ENCODE results near the gene TEKT3.

TEKT3 gene

GRCh38 chr17:15260376-15261257 is 80.8 kb downstream of the TEKT3 start:
- no peaks in the 10 kb centered on the region for H4K20me1 ChIP-seq (ENCODE audit: insufficient read depth, low read length)
- H3K79me2 ChIP-seq (ENCODE audit: low read length), result no peaks in the 10 kb centered on the region
- no peaks in the 10 kb centered on the region for H3K9me3 ChIP-seq (ENCODE audit: insufficient read depth, low read length)
- H3K36me3 ChIP-seq (replicated peaks; ENCODE audit: low read depth, low read length), result no peaks in the 10 kb centered on the region
- H3K4me3 ChIP-seq (ENCODE audit: low read length), result peak overlapping the region; percentile 84
- peaks cover 7% of the 10 kb centered on the region; the same call in 1 of the 2 replicates for H3K4me1 ChIP-seq (ENCODE audit: low read length)
- H2AFZ ChIP-seq (ENCODE audit: low read depth, low read length), result peak overlapping the region; percentile 80
- H3K9ac ChIP-seq (ENCODE audit: low read length), result peak overlapping the region; percentile 51
- H3K27me3 ChIP-seq (ENCODE audit: low read depth, low read length), result no peaks in the 10 kb centered on the region
- peak overlapping the region; percentile 66 for H3K4me2 ChIP-seq (ENCODE audit: low read length)
- TF ChIP-seq, protein P1, sequence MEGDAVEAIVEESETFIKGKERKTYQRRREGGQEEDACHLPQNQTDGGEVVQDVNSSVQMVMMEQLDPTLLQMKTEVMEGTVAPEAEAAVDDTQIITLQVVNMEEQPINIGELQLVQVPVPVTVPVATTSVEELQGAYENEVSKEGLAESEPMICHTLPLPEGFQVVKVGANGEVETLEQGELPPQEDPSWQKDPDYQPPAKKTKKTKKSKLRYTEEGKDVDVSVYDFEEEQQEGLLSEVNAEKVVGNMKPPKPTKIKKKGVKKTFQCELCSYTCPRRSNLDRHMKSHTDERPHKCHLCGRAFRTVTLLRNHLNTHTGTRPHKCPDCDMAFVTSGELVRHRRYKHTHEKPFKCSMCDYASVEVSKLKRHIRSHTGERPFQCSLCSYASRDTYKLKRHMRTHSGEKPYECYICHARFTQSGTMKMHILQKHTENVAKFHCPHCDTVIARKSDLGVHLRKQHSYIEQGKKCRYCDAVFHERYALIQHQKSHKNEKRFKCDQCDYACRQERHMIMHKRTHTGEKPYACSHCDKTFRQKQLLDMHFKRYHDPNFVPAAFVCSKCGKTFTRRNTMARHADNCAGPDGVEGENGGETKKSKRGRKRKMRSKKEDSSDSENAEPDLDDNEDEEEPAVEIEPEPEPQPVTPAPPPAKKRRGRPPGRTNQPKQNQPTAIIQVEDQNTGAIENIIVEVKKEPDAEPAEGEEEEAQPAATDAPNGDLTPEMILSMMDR (IDR thresholded peaks at IDR 0.05; ENCODE audit: low read depth, low read length), result peak; percentile 53
- no peak for TF ChIP-seq EZH2phosphoT487 (IDR thresholded peaks at IDR 0.05; ENCODE audit: low read depth)
- no peak overlapping the region for H3K27ac ChIP-seq (ENCODE audit: low read length)

DNA sequence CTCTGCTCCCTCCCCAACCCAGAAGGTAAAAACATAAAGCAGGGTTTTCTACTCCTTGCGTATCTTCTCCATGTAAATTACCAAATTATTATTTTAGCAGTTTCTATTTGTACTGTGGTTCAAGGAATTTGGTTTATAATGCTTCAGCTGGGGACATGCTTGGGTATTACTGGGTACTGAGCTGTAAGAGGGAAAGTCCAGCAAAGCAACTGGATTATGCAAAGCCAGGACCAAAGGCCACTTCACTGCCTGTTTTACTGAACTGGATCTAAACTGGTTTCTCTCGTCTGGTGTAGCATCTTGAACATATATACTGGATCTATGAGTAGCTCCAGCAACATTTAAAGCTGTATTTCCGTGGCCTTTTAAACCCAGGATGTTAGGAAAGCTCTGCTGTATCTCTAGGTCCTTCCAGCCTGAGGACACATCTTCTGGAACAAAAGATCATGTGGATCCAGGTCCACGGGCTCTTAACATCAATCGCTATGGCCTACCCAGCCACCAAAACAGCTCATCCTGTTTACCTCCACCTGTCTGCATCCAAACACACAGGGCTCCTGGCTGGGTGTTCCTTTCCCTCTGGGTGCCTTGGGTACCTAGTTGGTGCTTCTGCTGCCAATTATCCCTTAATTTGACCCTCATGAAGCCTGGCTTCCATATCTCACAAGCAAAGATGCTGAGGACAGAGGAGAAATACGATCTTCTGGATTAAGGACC is 83.4 kb downstream of the TEKT3 start:
- no peaks in the 10 kb centered on the region for H4K20me1 ChIP-seq (ENCODE audit: insufficient read depth, low read length)
- no peaks in the 10 kb centered on the region for H3K9me3 ChIP-seq (ENCODE audit: insufficient read depth, low read length)
- H3K4me1 ChIP-seq (ENCODE audit: low read length), result peaks cover 7% of the 10 kb centered on the region; the same call in 1 of the 2 replicates
- H3K4me3 ChIP-seq (ENCODE audit: low read length), result peak overlapping the region; percentile 62; the same call in 1 of the 2 replicates
- peak overlapping the region; percentile 76 for H3K4me2 ChIP-seq (ENCODE audit: low read length)
- no peak overlapping the region for H3K9ac ChIP-seq (ENCODE audit: low read length)
- no peak for TF ChIP-seq EZH2phosphoT487 (IDR thresholded peaks at IDR 0.05; ENCODE audit: low read depth)
- TF ChIP-seq, protein P1 (IDR thresholded peaks at IDR 0.05; ENCODE audit: low read depth, low read length), result no peak
- H3K27me3 ChIP-seq (ENCODE audit: low read depth, low read length), result no peaks in the 10 kb centered on the region
- no peaks in the 10 kb centered on the region for H3K79me2 ChIP-seq (ENCODE audit: low read length)
- no peak overlapping the region for H3K27ac ChIP-seq (ENCODE audit: low read length)
- no peaks in the 10 kb centered on the region for H3K36me3 ChIP-seq (replicated peaks; ENCODE audit: low read depth, low read length)
- H2AFZ ChIP-seq (ENCODE audit: low read depth, low read length), result 0 out of 2 replicates have a peak overlapping the region, but pooled peaks have one; percentile 56

DNA sequence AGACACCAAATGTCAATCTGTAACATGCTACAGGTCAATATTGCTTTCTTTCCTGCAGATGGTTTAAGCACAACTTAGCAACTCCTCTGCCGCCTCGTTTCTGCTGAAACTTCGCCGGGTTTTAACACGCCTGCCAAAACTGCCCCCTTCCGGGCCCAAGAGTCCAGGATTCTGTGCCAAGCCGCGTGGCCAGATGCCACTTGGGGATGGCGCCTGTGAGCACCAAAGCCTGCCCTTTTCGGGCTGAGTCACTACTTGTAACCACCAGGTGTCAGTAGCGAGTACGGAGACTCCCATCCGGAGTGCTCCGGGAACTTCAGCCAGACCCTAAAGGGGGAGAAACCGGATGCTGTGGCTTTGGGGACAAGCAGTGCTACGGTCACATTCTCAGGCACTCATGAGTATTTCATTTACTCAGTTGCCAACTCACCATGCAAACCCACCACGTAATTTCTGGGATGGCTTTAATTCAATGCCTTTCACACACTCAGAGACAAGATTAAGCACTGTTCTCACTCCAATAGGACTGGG is 84.1 kb downstream of the TEKT3 start:
- TF ChIP-seq EZH2phosphoT487 (IDR thresholded peaks at IDR 0.05; ENCODE audit: low read depth), result no peak
- TF ChIP-seq, protein P1 (IDR thresholded peaks at IDR 0.05; ENCODE audit: low read depth, low read length), result peak; percentile 69

More for the DNA sequence above, 84.1 kb downstream of the TEKT3 start:
- H2AFZ ChIP-seq (ENCODE audit: low read depth, low read length), result peak overlapping the region; percentile 56; the same call in 1 of the 2 replicates
- H3K36me3 ChIP-seq (replicated peaks; ENCODE audit: low read depth, low read length), result no peaks in the 10 kb centered on the region
- H3K9me3 ChIP-seq (ENCODE audit: insufficient read depth, low read length), result no peaks in the 10 kb centered on the region
- peak overlapping the region; percentile 62 for H3K4me3 ChIP-seq (ENCODE audit: low read length)
- H3K79me2 ChIP-seq (ENCODE audit: low read length), result no peaks in the 10 kb centered on the region
- no peaks in the 10 kb centered on the region for H4K20me1 ChIP-seq (ENCODE audit: insufficient read depth, low read length)
- no peaks in the 10 kb centered on the region for H3K27me3 ChIP-seq (ENCODE audit: low read depth, low read length)
- 0 out of 2 replicates have a peak overlapping the region, but pooled peaks have one; percentile 34 for H3K9ac ChIP-seq (ENCODE audit: low read length)
- peaks cover 7% of the 10 kb centered on the region; the same call in 1 of the 2 replicates for H3K4me1 ChIP-seq (ENCODE audit: low read length)
- peak overlapping the region; percentile 76 for H3K4me2 ChIP-seq (ENCODE audit: low read length)
- no peak overlapping the region for H3K27ac ChIP-seq (ENCODE audit: low read length)
